HL-60 (cell line): ENCODE results near the gene ANKRD1.

ENCODE experiments used
- CTCF ChIP-seq: IDR thresholded peaks from one replicate; pipeline ENCODE4 v1.5.1; 2011; ENCODE audit warnings: low read length, control low read depth, inconsistent platforms; ENCODE audit not compliant: insufficient read depth
- GABPA ChIP-seq: IDR thresholded peaks from 2 replicates; pipeline ENCODE4 v1.6.1; 2012; ENCODE audit warnings: low read depth
- POLR2AphosphoS5 ChIP-seq: IDR thresholded peaks from 2 replicates; pipeline ENCODE4 v1.6.1; 2012; ENCODE audit warnings: low read depth
- REST ChIP-seq: IDR thresholded peaks from 2 replicates; pipeline ENCODE4 v1.6.1; 2012; ENCODE audit warnings: low read depth; ENCODE audit not compliant: insufficient replicate concordance

GRCh38 chr10:90862908-90863514 is 57.9 kb downstream of the ANKRD1 start:
- TF ChIP-seq CTCF, result peak; percentile 23
- no peak for TF ChIP-seq GABPA
- no peak for TF ChIP-seq POLR2AphosphoS5
- no peak for TF ChIP-seq REST
